Heart left ventricle (tissue), 16 donors: Measurements from ENCODE around the gene ANGPTL2. TPM values are rescaled to one million over a fixed set of nuclear protein-coding genes. Genes with fewer than 3 reads are reported as not detected.
A peak's percentile ranks its signal among the peaks of the same experiment; 100 is the strongest.

Experiments used
- ATAC-seq, 4 donors: fragments of 200-7000 bp; cut with Tn5 transposase; one replicate each; pipeline ENCODE4 v1.9.1; 2020 to 2022; ENCODE audit warnings: moderate library complexity in 4 of 4, mild to moderate bottlenecking in 3 of 4, moderate number of reproducible peaks in 1 of 4
- DNase-seq, 5 donors: peaks; one replicate each; pipeline ENCODE4 v3.0.0-alpha.2; 2020
- H3K27ac ChIP-seq, 12 donors: fragments of 200-600 bp; sonication (generic) in 4 of 12; one replicate each; pipeline versions ENCODE4 v1.5.0 to v1.8.0; 2016 to 2022; ENCODE audit warnings: mild to moderate bottlenecking in 2 of 12
- H3K27me3 ChIP-seq, 9 donors: fragments of 200-600 bp; sonication (generic) in 2 of 9; one replicate each; pipeline versions ENCODE4 v1.5.1 to v1.8.0; 2016 to 2022; ENCODE audit warnings: mild to moderate bottlenecking in 3 of 9
- H3K36me3 ChIP-seq, 9 donors: fragments of 200-600 bp; sonication (generic) in 2 of 9; one replicate each; pipeline versions ENCODE4 v1.5.0 to v1.8.0; 2018 to 2022; ENCODE audit warnings: mild to moderate bottlenecking in 2 of 9
- H3K4me1 ChIP-seq, 12 donors: fragments of 200-600 bp; sonication (generic) in 4 of 12; one replicate each; pipeline versions ENCODE4 v1.5.0 to v1.8.0; 2016 to 2022; ENCODE audit warnings: mild to moderate bottlenecking in 3 of 12
- H3K4me3 ChIP-seq, 12 donors: fragments of 200-600 bp; sonication (generic) in 4 of 12; one replicate each; pipeline versions ENCODE4 v1.5.0 to v1.8.0; 2017 to 2022; ENCODE audit warnings: mild to moderate bottlenecking in 9 of 12, moderate library complexity in 4 of 12
- H3K9me3 ChIP-seq, 12 donors: fragments of 200-600 bp; sonication (generic) in 4 of 12; one replicate each; pipeline versions ENCODE4 v1.5.0 to v1.8.0; 2016 to 2022; ENCODE audit warnings: mild to moderate bottlenecking in 1 of 12
- CTCF ChIP-seq, 12 donors: fragments of 200-600 bp; sonication (generic) in 4 of 12; IDR thresholded peaks; one replicate each; pipeline versions ENCODE4 v1.5.0 to v1.8.0; 2018 to 2022; ENCODE audit warnings: antibody characterized with exemption in 12 of 12, mild to moderate bottlenecking in 5 of 12
- POLR2A ChIP-seq, 2 donors: fragments of 450-650 bp; IDR thresholded peaks; one replicate each; pipeline ENCODE4 v1.6.1; 2017; ENCODE audit warnings: antibody characterized with exemption in 2 of 2, mild to moderate bottlenecking in 2 of 2, moderate library complexity in 2 of 2
- WGBS, 4 donors: extraction: QIAGEN DNeasy Blood & Tissue Kit in 2 of 4; methylation state at CpG; one replicate each; pipeline versions ENCODE4 v1.1.5 to v1.1.7; 2013 to 2018; 5-methylcytosine and 5-hydroxymethylcytosine counted together
- intact Hi-C, 10 donors: fragments of 100-400 bp; cut with DNase I; formaldehyde crosslinking; loops; one replicate each; pipeline versions ENCODE4 v1.11.1 to v1.14.2; 2022
- polyA plus RNA-seq, 2 donors: library from polyadenylated mRNA; stranded (reverse); fragments of 200-250 nt; gene quantifications; one replicate each; pipeline ENCODE4 v1.2.3, GENCODE V29; 2013
- total RNA-seq, 9 donors: library from RNA; depleted of rRNA in 2 of 9; stranded (reverse); fragments of >200 nt in 2 of 9; fragmentation: NEBNext Ultra II Directional in 3 of 9; extraction: Animal tissue kit (Norgen Biotek cat#: 25700) in 3 of 9; gene quantifications; one replicate each; pipeline versions ENCODE4 v1.1.0 to v1.2.4, GENCODE V29; 2016 to 2023
- donor health status: ischemic (EF 13 %, LVEDD 7.1; RV severe dilation, severe dysfunction).
- donor health status: healthy with polysubstance abuse.
- donor health status: DM: no; HTN: yes; CAD: no.
- donor health status: DM: no; HTN: no; CAD: no.
- donor health status: ischemic (EF 25% LVEDD 6.9; RV normal size, moderate dysfunction).
- donor health status: ischemic (EF 25% LVEDD 5.7; RV mildly dilated, moderate dysfunction).
- donor health status: healthy.
- donor health status: DM: yes; HTN: yes; CAD: no.
- donor health status: ischemic (EF 35%, LVEDD 5.7; RV mildly dilated, moderate dysfunction).
- donor health status: nonischemic (EF 11% LVEDD 7.7; RV severe dilation, severe dysfunction).
- donor health status: DM: yes; HTN: yes; CAD: no.
- donor health status: PGD.
- donor health status: ischemic (EF 29% LVEDD 5.4; RV normal size, mild dysfunction).
- donor health status: nonischemic (EF 23%, LVEDD 6.1; RV moderate dilation, normal function).

Gene ANGPTL2
- total and polyA plus RNA-seq, 11 donors, result 17.0 to 92.5 (median 45.8) TPM

- WGBS, 4 donors, result 55 to 63% (median 59%) methylated on average over 5 of the region's 5 CpGs
- no peaks in the 10 kb centered on the region for H3K9me3 ChIP-seq
- H3K4me3 ChIP-seq, result no peak overlapping the region
- intact Hi-C loops, result no loop called here
- peaks cover 0 to 44% (median 26%) of the 10 kb centered on the region in 9 donors for H3K36me3 ChIP-seq
- DNase-seq, result no peak
- ATAC-seq, result peak in 3 of 4 donors; percentile 27 to 66 (median 49)
- TF ChIP-seq POLR2A (IDR thresholded peaks at IDR 0.05), result no peak
- no peak for TF ChIP-seq CTCF (IDR thresholded peaks at IDR 0.05)
- H3K4me1 ChIP-seq, result peaks cover 8 to 96% (median 52%) of the 10 kb centered on the region in 12 donors
- H3K27ac ChIP-seq, result peak overlapping the region in 11 of 12 donors; percentile 9 to 75 (median 52)
- H3K27me3 ChIP-seq, result no peaks in the 10 kb centered on the region
These were observed 13.2 kb downstream of the ANGPTL2 start for GRCh38 chr9:127109212-127109711.

- Histone ChIP-seq H3K36me3 (peaks cover 0 to 52% (median 27%) of the 10 kb centered on the region in 9 donors), H3K4me3 (no peak overlapping the region), H3K4me1 (peaks cover 8 to 96% (median 58%) of the 10 kb centered on the region in 12 donors), H3K27me3 (no peaks in the 10 kb centered on the region), H3K9me3 (no peaks in the 10 kb centered on the region), H3K27ac (peak overlapping the region in 8 of 12 donors; percentile 15 to 75 (median 43))
- no peak for ATAC-seq
- peak in 1 of 5 donors; percentile 28 for DNase-seq
- no peak for TF ChIP-seq POLR2A (IDR thresholded peaks at IDR 0.05)
- no peak for TF ChIP-seq CTCF (IDR thresholded peaks at IDR 0.05)
- WGBS, 4 donors, result 93 to 96% (median 95%) methylated on average over 26 to 38 of the region's 38 CpGs
- intact Hi-C loops, result no loop called here
These were observed 14.2 kb downstream of the ANGPTL2 start for GRCh38 chr9:127107929-127108876.

- peaks cover 6 to 95% (median 55%) of the 10 kb centered on the region in 12 donors for H3K4me1 ChIP-seq
- no peaks in the 10 kb centered on the region for H3K27me3 ChIP-seq
- intact Hi-C loops, result no loop called here
- TF ChIP-seq CTCF (IDR thresholded peaks at IDR 0.05) (no peak), POLR2A (IDR thresholded peaks at IDR 0.05) (no peak)
- no peak overlapping the region for H3K4me3 ChIP-seq
- DNase-seq, result peak in 1 of 5 donors; percentile 24
- 57 to 64% (median 61%) methylated on average over 11 of the region's 11 CpGs for WGBS, 4 donors
- H3K27ac ChIP-seq, result peak overlapping the region in 7 of 12 donors; percentile 13 to 75 (median 31)
- peaks cover 0 to 57% (median 35%) of the 10 kb centered on the region in 9 donors for H3K36me3 ChIP-seq
- no peaks in the 10 kb centered on the region for H3K9me3 ChIP-seq
- no peak for ATAC-seq
These were observed 15.1 kb downstream of the ANGPTL2 start for GRCh38 chr9:127107171-127107928.
